ENCODE results near the gene SPDL1. TPM values are rescaled to one million over a fixed set of nuclear protein-coding genes. Genes with fewer than 3 reads are reported as not detected.

The SPDL1 gene
- total RNA-seq, 1 donor from 2014 or later, result 37.7 TPM

DNA sequence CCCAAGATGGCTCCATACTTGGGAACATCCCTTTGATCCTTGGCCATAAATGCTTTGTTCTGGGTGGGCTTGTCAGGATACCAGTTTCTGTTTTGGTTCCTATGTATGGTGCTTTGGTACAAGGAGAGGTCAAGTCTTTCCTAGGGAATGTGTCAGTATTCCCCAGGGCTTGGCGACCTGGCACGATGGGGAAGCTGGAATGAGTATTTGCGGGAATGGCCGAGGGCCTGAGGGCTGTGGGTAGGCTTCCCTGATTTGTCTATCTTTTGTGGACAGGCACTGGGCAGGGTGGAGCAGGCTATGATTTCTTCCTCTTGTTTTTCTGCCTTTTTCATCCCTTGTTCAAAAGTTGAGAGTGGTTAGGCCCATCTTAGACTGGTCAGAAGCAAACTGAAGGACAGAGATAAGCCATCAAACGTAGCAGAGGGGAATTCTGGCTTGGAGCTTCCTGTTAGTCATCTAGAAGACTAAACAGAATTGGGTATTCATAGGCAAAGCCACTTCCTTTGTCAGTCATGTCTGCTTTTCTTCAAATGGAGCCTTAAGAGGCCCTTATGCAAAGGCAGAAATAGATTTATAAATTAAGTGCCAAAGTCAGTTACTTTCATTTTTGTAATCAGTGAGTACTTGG, 67.2 kb downstream of the SPDL1 start:
- H3K4me1 Mint-ChIP-seq (ENCODE audit: unreplicated experiment), result peaks cover 13% of the 10 kb centered on the region
- no peak for DNase-seq (ENCODE audit: extremely low spot score, unreplicated experiment)
- no peak overlapping the region for H3K27ac Mint-ChIP-seq
- no peak overlapping the region for H3K4me3 Mint-ChIP-seq
- TF ChIP-seq CTCF (conservative IDR thresholded peaks at IDR 0.05), result no peak
- no peaks in the 10 kb centered on the region for H3K36me3 Mint-ChIP-seq
- H3K9me3 Mint-ChIP-seq, result no peaks in the 10 kb centered on the region
- peaks cover 18% of the 10 kb centered on the region for H3K27me3 Mint-ChIP-seq

GRCh38 chr5:169651526-169651925, 68.0 kb downstream of the SPDL1 start:
- no peaks in the 10 kb centered on the region for H3K9me3 Mint-ChIP-seq
- no peak overlapping the region for H3K27ac Mint-ChIP-seq
- TF ChIP-seq CTCF (conservative IDR thresholded peaks at IDR 0.05), result no peak
- DNase-seq (ENCODE audit: extremely low spot score, unreplicated experiment), result no peak
- no peak overlapping the region for H3K4me3 Mint-ChIP-seq
- no peaks in the 10 kb centered on the region for H3K36me3 Mint-ChIP-seq
- peaks cover 13% of the 10 kb centered on the region for H3K27me3 Mint-ChIP-seq
- H3K4me1 Mint-ChIP-seq (ENCODE audit: unreplicated experiment), result peaks cover 13% of the 10 kb centered on the region

GRCh38 chr5:169652057-169652456, 68.5 kb downstream of the SPDL1 start:
- no peak for TF ChIP-seq CTCF (conservative IDR thresholded peaks at IDR 0.05)
- H3K9me3 Mint-ChIP-seq, result no peaks in the 10 kb centered on the region
- peaks cover 13% of the 10 kb centered on the region for H3K4me1 Mint-ChIP-seq (ENCODE audit: unreplicated experiment)
- no peak overlapping the region for H3K4me3 Mint-ChIP-seq
- no peaks in the 10 kb centered on the region for H3K36me3 Mint-ChIP-seq
- DNase-seq (ENCODE audit: extremely low spot score, unreplicated experiment), result no peak
- peaks cover 13% of the 10 kb centered on the region for H3K27me3 Mint-ChIP-seq
- no peak overlapping the region for H3K27ac Mint-ChIP-seq

- DNase-seq (ENCODE audit: extremely low spot score, unreplicated experiment), result no peak
- Mint-ChIP-seq H3K27me3 (peaks cover 10% of the 10 kb centered on the region), H3K4me1 (ENCODE audit: unreplicated experiment) (peaks cover 6% of the 10 kb centered on the region), H3K4me3 (no peak overlapping the region), H3K9me3 (no peaks in the 10 kb centered on the region), H3K27ac (no peak overlapping the region), H3K36me3 (no peaks in the 10 kb centered on the region)
- no peak for TF ChIP-seq CTCF (conservative IDR thresholded peaks at IDR 0.05)
These were observed 69.5 kb downstream of the SPDL1 start for GRCh38 chr5:169653091-169653490.

Other genes starting within 250 kb of the SPDL1 start
- 0.21 and 0.82 TPM in 2 replicates for gene DOCK2, start 53.5 kb downstream of the SPDL1 start, total RNA-seq (ENCODE audit: low replicate concordance)

All from type B pancreatic cell (in vitro differentiated cells).